Measurements from ENCODE around the gene CHRM3.

CHRM3 gene

DNA sequence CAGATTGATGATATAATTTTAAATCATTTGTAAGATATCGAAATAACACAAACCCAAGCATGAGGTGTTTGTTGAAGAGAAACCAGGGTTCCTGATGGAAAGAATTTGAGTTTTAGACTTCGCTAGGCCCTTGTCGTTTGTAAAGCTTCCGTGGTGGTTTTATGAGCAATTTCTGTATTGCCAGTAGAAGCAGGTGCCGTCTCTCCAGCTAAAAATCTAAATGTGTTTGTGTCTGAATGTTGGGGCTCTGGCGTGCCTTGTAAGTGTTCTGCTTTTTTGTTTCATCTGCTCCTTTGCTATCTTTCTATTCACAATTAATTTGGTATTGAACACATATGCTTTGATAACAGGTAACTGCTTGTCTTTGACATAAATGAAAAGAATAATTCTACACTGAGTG is 27.5 kb downstream of the CHRM3 start:
- DNase-seq (ENCODE audit: low spot score) = no peak

DNA sequence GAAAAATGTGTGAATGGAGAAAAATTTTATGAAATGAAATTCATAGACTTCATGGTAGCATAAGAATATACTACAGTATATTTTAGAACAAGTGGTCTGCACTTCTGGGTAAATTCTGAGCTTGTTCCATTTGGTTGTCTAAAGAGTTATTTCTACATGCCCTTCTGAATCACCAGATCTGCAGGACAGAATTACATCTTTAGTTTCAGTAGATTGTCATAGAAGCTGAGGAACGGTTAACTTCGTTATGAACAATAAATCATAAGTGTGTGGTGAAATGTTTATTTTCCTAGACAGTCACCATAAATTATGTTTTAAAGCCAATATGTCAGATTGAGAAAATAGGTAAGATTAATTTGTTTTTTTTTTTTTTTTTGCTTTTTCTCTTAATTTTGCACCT is 30.9 kb downstream of the CHRM3 start:
- no peak for DNase-seq (ENCODE audit: low spot score)

DNA sequence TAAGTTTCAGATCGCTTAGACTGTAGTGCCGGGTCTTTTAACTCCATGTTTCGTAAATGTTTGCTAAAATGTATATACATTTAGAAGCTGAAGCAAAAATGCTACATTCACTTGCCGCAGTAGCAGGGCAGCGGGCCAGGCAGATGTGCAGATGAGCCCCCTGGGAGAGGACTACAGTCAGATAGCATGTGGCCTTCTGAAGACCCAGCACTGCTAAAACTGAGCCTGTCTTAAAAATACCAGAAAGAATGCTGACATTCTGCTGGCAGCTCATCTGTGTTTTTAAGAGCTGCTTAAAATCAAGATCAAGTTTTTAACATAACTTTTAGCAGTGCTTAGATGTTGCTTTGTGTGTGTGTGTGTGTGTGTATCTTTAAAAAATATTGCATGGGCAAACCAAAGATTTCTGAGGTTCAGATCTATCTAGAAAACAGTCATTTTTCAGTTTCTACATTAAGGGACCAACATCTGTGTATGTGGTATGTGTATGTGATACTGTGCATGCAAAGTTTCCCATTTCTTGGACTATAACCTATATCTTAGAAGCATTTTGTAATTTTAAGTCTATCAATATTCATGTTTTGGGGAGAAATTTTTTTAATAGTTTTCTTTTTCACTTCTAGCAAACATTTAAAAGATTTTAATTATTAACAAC is 31.7 kb downstream of the CHRM3 start:
- no peak for DNase-seq (ENCODE audit: low spot score)

DNA sequence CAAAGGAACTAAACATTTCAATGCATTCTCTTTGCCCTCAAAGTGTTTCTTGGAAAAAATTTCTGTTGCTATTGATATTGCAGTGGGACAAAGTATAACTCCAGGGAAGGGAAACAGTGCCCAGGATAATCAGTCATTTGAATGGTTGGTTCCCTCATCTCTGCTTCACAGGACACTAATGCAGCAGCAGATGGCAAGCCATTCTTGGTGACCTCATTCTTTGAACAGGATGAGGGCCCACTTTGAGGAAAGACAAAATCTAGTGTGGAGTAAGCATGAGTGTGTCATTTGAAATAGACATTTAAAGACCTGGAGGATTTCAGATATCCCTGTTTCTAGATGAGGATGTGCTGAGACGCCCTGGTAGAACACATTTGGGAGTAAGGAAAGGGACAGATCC is 32.3 kb downstream of the CHRM3 start:
- no peak for DNase-seq (ENCODE audit: low spot score)

DNA sequence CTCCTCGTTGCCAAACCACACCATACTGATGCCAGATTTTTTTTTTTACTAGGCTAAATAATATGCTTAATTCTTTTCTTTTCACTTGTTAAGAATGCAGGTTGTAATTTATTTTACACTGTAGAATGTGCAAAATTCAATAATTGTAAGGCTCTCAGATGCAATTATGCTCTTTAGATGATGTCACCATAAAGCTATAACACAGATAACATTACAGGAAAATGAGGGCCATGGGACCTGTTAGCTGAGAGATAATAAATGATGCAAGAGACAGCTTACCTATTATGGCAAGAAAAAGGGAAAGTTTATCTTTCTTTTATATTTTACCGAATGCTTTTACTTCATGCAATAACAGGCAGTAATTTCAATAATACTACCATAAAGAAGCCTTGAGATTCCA is 35.4 kb downstream of the CHRM3 start:
- no peak for DNase-seq (ENCODE audit: low spot score)

DNA sequence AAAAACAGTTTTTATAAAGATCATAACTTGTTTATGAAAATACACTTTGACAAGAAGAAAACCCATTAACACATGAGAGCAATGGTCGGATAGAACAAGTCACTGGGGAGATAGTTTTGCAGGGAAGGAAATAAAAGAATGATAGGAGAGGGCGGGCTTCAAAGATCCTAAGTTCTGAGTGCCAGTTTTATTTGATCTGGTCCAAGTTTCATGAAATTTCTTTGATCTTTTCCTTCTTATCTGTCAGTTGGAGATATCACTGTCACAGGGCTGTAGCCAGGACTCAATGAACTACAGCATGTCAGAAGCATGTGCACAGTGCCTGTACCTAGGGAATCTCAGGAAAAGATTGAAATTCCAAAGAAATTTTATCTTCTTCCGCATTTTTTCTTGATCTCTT is 36.5 kb downstream of the CHRM3 start:
- DNase-seq (ENCODE audit: low spot score) = no peak

GRCh38 chr1:239426821-239427475 is 40.6 kb downstream of the CHRM3 start:
- DNase-seq (ENCODE audit: low spot score) = no peak

- DNase-seq (ENCODE audit: low spot score) = no peak
Observed at GRCh38 chr1:239427712-239428111, 41.3 kb downstream of the CHRM3 start.

DNA sequence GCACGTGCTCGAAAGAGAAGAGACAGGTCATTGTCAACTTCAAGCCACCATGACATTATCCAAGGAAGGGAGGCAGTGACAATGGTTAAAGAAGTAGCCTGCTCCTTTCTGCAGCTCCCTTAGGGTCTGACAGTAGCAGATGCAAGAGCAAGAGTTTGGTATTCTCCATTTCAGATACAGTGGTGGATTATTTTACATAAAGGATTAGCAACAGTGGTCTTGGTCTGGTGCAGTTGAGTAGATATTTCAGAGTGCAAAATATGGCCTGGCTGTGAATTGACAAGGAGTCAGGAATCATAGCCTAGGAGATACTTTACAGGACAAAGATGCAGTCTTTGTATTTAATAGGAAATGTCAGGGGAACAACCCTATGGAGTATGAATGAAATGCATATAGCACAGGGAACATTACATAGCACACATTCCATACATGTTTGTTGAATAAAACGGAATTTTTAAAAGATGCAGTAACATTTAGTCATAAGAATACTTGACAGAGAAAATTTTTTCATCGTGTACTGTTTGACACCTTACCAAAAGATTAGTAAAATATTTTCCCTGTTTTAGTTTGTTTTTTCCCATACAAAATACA is 41.8 kb downstream of the CHRM3 start:
- no peak for DNase-seq (ENCODE audit: low spot score)

GRCh38 chr1:239429163-239429562 is 42.8 kb downstream of the CHRM3 start:
- DNase-seq (ENCODE audit: low spot score) = no peak

DNA sequence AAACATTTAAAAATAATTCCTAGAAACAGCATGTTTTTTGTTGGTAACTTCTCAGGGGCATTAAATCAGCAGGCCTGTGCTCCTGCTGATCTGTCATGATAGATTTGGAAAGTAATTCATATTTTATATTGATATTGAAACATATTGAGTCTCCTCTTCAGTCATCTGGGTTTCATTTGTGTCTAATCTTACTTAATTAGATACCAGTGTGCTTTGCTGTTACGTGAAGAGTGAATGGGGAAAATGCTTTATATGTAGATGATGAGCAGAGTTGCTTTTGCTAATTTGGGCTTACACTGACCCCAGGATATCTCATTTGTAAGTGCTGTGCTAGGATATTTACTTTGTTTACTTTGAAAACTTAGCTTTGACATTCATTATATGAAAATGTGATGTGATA is 45.9 kb downstream of the CHRM3 start:
- no peak for DNase-seq (ENCODE audit: low spot score)

DNA sequence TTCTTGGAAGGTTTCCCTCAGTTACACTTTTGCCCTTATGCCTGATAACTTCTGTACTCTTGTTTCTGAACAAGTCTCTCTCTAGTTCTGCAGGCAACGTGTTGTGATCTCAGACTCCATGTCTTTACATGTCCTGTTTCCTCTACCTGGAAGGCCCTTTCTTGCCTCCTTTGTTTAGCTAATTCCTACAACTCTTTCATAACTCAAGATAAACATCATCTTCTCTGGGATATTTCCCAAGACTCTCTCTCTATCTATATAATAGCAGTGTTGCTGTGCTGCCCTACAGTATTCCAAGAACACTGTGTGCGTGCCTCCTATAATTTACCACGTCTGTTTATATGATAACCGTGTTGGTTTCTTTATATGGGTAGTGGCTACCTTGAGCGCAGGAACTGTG is 47.8 kb downstream of the CHRM3 start:
- no peak for DNase-seq (ENCODE audit: low spot score)
